Kidney (tissue), 14 donors: ENCODE results near the gene RAD51B. TPM values are rescaled to one million over a fixed set of nuclear protein-coding genes. Genes with fewer than 3 reads are reported as not detected.

Source experiments
- DNase-seq, 5 donors: peaks; one replicate each; pipeline ENCODE4 v3.0.0-alpha.2; 2013 to 2020
- FAIRE-seq: peaks from 2 replicates; lab custom pipeline; 2012; peaks lifted over from hg19 to GRCh38; lab: Jason Lieb, UNC
- H3K27ac ChIP-seq, 2 donors: one replicate each; pipeline ENCODE4 v1.7.0; 2013; ENCODE audit warnings: low read depth in 2 of 2, low read length in 2 of 2, inconsistent platforms in 1 of 2
- H3K27me3 ChIP-seq: one replicate; pipeline ENCODE4 v1.7.1; 2013; ENCODE audit warnings: low read length, inconsistent platforms; ENCODE audit not compliant: control insufficient read depth, insufficient read depth
- H3K36me3 ChIP-seq, 3 donors: one replicate each; pipeline versions ENCODE4 v1.7.0 to v1.7.1; 2013; ENCODE audit warnings: low read length in 3 of 3, control low read depth in 1 of 3, inconsistent platforms in 1 of 3; ENCODE audit not compliant: insufficient read depth in 3 of 3, control insufficient read depth in 2 of 3
- H3K4me1 ChIP-seq, 3 donors: one replicate each; pipeline versions ENCODE4 v1.7.0 to v1.7.1; 2013; ENCODE audit warnings: low read length in 3 of 3, inconsistent platforms in 1 of 3, low read depth in 1 of 3; ENCODE audit not compliant: control insufficient read depth in 2 of 3, insufficient read depth in 2 of 3
- H3K4me3 ChIP-seq, 3 donors: one replicate each; pipeline versions ENCODE4 v1.7.0 to v1.8.1; 2013; ENCODE audit warnings: low read length in 3 of 3, control low read depth in 1 of 3, inconsistent platforms in 1 of 3
- H3K9ac ChIP-seq, 3 donors: one replicate each; pipeline versions ENCODE4 v1.7.0 to v1.7.1; 2013; ENCODE audit warnings: low read length in 3 of 3, control low read depth in 1 of 3, inconsistent platforms in 1 of 3
- H3K9me3 ChIP-seq, 3 donors: one replicate each; pipeline versions ENCODE4 v1.7.0 to v1.7.1; 2013; ENCODE audit warnings: low read length in 3 of 3, control low read depth in 1 of 3, inconsistent platforms in 1 of 3; ENCODE audit not compliant: control insufficient read depth in 2 of 3, insufficient read depth in 1 of 3
- CTCF ChIP-seq: IDR thresholded peaks from 3 replicates; pipeline ENCODE4 v1.5.1; 2012; ENCODE audit warnings: mild to moderate bottlenecking, moderate library complexity, borderline replicate concordance; ENCODE audit not compliant: insufficient read depth; ENCODE audit errors: extremely low read depth
- intact Hi-C: fragments of 100-400 bp; cut with DNase I; formaldehyde crosslinking; loops from one replicate; pipeline ENCODE4 v1.11.1; 2022
- polyA plus RNA-seq: library from polyadenylated mRNA; stranded (reverse); fragments of 350-450 nt; fragmentation: Illumina TruSeq; extraction: RNeasy Lipid Tissue Mini Kit (QIAGEN cat#74804); gene quantifications from one replicate; pipeline ENCODE4 v1.2.3, GENCODE V29; 2014; ENCODE audit warnings: low read depth, low replicate concordance; ENCODE audit not compliant: insufficient read depth
- total RNA-seq: library from RNA; stranded (reverse); fragmentation: NEBNext Ultra II Directional; extraction: Animal tissue kit (Norgen Biotek cat#: 25700); gene quantifications from one replicate; pipeline ENCODE4 v1.2.1, GENCODE V29; 2021
- donor health status: control.
- donor health status: control.
- donor health status: control.
- donor health status: control.
- donor health status: control.
- donor health status: DM: yes; HTN: yes; CAD: no.
- donor health status: Normal renal cell carcinoma (clear cell type).

The RAD51B gene
- total and polyA plus RNA-seq, 2 donors from 2014 or later = 6.9 to 18.0 TPM

- no peaks in the 10 kb centered on the region for H3K4me1 ChIP-seq
- intact Hi-C loops = no loop called here
- peaks cover 9 to 82% (median 60%) of the 10 kb centered on the region in 3 donors for H3K36me3 ChIP-seq
- no peaks in the 10 kb centered on the region for H3K9me3 ChIP-seq
- DNase-seq = no peak
- TF ChIP-seq CTCF = no peak
- no peak overlapping the region for H3K9ac ChIP-seq
- FAIRE-seq = no peak
- H3K4me3 ChIP-seq = no peak overlapping the region
- no peaks in the 10 kb centered on the region for H3K27me3 ChIP-seq
- H3K27ac ChIP-seq = no peak overlapping the region
These were observed 40.8 kb upstream of the RAD51B start for GRCh38 chr14:67778792-67779191.

- no peak for TF ChIP-seq CTCF
- Histone ChIP-seq H3K4me3 (no peak overlapping the region), H3K27ac (no peak overlapping the region), H3K9ac (no peak overlapping the region), H3K9me3 (no peaks in the 10 kb centered on the region), H3K36me3 (peaks cover 20 to 82% (median 61%) of the 10 kb centered on the region in 3 donors), H3K27me3 (no peaks in the 10 kb centered on the region), H3K4me1 (no peaks in the 10 kb centered on the region)
- intact Hi-C loops = no loop called here
- DNase-seq (no peak), FAIRE-seq (no peak)
These were observed 37.5 kb upstream of the RAD51B start for GRCh38 chr14:67782090-67782489.

- Histone ChIP-seq H3K27me3 (no peaks in the 10 kb centered on the region), H3K27ac (no peak overlapping the region), H3K9me3 (no peaks in the 10 kb centered on the region), H3K4me3 (no peak overlapping the region), H3K4me1 (no peaks in the 10 kb centered on the region), H3K9ac (no peak overlapping the region), H3K36me3 (peaks cover 20 to 80% (median 59%) of the 10 kb centered on the region in 3 donors)
- intact Hi-C loops = no loop called here
- DNase-seq = no peak
- FAIRE-seq = no peak
- no peak for TF ChIP-seq CTCF
These were observed 35.2 kb upstream of the RAD51B start for GRCh38 chr14:67784244-67784823.
